Forelimb muscle (tissue), 1 donor: ENCODE data around the gene PSME3IP1. TPM values are rescaled to one million over a fixed set of nuclear protein-coding genes. Genes with fewer than 3 reads are reported as not detected.

Experiments
- DNase-seq: peaks from one replicate; pipeline ENCODE4 v3.0.0-alpha.2; 2013; ENCODE audit warnings: low read depth
- polyA plus RNA-seq: library from polyadenylated mRNA; unstranded; fragments of 120-200 nt; gene quantifications from one replicate; pipeline ENCODE4 v1.2.1, GENCODE V29; 2013; ENCODE audit not compliant: insufficient read length

Gene PSME3IP1
- polyA plus RNA-seq, 1 donor, result 56.1 TPM

DNA sequence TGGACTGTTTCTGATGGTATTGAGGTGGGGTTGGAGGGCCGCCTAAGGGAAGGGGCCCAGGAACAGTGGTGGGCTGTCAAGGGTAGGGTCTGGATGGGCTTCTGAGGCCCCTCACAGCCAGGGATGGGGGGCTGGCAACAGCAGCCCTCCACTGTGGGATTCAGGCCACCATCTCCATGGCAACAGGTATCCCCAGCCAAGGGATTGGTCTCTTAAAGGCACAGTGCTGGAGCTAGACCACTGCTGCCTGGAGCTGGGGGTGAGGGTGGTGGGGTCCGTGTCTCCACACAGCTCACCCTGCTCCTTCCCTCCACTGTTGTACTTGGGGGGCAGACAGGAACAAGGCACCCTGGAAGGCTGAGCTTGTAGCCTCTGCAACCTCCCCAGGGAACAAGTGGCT lies 41.8 kb downstream of the PSME3IP1 start:
- DNase-seq, result no peak

DNA sequence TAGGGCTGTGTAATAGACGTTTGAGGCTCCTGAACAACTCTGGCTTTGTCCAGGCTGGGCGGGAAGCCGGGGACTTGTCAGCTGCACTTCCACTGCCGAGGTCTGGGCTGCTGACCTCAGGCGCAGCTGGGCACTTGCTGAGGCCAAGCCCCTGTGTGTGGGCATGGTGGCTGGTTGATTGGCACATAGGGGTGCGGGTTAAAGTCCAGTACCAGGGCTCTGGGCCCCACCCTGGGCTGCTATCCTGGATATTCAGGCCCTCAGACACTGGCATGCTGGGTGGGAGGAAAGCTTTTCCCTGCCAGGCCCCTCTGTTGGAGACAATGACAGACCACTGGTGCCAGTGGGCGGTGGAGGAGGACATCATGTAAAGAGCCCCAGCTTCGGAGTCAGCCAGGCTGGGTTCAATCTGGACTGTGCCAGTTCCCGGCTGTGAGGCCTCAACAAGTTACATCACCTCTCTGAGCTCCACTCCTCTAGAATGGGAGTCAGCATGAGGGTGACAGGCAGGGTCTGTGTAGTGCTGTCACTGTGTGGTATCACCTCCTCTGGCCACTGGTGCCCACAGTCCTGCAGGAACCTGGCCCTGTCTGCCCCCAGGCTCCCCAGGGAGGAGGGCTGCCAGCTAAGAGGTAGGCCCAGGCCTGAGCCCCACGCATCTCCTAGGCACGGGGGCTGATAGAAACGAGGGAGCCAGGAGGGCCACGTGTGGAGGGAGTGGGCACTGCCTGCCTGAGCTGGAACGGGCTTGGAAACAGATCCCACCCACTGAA lies 42.5 kb downstream of the PSME3IP1 start:
- DNase-seq, result no peak

DNA sequence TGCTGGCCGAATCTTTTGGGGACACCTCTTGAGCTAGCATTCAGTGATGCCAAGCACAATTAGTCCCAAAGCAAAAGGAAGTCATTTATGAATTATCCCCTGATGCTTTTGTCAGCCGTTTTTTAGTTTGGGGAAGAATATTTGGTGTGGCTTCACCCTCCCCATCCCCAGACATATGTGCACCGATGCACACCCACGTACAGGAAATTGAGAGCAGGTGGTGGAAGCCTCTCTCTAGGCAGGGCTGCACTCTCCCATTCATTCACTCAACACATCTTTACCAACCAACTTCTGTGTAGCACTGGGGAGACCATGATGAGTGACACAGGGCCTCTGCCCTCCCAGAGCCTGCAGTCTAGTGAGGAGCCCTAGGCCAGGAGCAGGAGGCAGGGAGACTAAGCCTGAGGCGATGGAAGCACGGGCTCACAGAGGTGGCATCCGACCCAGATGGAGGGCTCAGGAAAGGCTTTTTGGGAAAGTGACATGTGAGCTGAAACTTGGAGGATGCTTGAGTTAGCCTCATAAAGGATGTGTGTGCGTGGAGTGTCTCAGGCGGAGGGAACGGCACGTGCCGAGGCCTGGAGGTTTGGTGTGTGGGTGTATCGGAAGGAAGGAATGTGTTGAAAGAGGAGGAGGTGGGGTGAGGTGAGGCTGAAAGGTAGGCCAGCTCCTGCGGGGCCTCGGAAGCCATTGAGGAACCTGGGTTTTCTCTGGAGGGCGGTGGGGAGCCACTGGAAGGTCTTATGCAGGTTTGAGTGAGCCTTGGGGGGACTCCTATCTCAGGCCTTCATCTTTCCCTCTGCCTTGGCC lies 43.8 kb downstream of the PSME3IP1 start:
- no peak for DNase-seq

DNA sequence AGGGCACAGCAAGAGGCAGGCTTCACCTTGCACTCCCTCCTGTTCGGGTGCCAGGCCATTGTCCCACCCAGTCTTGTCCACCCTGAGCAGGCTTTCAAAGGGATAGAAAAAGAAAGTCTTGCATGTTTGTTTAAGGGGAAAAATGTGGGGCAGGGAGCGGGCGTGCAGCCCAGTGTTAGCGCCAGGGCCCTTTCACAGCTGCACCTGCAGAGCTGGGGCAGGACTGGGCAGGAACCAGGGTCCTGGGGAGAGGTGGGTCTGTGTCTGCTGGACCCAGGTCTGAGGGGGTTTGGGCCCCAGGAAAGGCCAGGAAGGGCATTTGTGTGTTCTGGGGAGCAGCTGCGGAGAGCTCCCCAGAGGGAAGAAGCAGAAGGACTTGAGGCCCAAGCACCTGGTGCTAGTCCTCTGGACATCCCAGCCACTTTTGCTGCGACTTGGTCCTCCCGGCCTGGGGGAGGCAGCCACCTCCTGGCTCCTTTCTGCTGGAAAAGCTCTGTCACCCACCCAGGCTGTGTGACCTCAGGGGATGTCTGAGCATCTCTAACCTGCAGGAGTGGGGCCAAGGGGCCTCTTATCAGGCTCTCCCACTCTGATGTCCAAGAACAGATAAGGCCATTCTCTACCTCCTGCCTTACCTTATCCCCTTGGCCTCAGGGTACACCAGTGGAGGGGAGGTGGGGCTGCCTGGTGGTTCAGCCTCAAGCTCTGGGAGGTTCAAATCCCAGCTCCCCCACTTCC lies 44.7 kb downstream of the PSME3IP1 start:
- no peak for DNase-seq

DNA sequence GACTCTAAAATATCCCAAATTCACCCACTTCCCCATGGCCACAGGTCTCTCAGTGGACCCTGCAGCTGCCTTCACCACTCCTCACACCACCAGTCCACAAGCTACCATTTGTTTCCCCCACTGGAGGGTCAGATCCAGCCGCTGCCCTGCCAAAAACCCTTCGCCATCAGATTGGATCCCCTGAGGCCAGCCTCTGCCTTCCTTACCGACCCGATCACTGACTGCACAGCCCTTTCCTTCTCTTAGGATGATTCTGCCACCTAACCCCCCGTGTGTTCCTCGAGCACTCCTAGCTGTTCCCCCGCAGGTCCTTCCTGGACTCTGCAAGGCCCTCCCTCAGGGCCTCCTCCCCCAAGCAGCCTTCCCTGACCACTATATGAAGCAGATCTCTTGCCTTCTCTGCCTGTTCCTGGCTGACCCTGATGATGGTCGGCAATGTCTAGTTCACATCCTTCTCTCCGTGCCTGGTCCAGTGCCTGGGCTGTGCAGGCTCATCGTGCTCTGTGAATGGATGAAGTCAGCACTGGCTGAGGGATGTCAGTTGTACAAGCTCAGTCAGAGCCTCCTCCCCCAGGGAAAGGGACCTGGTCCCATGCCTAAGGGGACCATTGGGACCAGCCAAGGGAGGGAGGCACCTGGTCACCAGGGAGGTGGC lies 47.4 kb downstream of the PSME3IP1 start:
- no peak for DNase-seq

DNA sequence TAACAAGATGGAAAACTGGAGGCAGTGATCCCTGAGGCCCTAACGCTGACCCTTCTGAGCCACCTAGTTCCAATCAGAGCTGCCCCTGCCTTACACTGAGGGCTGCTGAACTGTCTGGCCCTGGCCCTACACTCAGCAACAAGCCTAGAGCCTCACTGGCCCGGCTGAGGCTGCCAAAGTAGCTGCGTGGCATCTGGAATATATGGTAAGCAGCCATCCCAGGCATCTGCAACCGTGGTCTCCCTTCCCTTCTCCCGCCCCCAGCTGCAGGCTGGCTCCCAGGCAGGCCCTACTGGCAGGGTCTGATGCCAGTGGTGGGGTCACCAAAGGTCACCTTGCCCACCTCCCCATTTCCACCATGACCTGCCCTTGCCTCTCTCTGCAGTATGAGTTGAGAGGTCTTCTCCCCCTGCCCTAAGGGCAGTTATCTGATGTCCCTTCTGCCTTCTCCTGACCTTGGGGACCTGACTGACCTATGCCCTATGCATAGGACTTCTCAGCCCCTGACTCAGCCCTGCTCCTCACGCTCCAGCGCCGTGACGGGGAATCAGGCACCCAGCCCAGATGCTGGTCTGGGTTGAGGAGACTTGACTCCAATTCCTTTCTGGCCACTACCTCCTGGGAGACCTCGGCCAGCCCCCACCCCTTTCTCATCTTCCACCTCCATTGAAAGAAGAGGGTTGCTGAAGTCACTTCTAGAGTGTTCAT lies 48.1 kb downstream of the PSME3IP1 start:
- DNase-seq, result no peak

DNA sequence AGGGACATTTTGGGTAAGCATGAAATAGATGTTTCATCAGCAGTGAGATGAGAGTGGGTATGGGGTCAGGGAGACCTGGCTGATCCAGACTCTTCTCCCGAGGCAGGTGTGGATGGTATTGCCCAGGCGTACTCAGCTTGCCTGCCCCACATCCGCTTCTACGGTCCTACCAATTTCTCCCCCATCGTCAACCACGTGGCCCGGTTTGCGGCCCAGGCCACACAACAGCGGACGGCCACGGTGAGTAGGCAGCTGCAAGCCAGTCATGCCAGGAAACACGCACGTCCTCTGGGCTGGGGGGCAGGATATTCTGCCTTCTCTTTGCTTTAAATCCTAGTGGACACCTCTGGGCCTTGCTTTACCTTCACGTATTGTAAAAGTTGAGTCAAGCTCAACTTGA lies 48.8 kb downstream of the PSME3IP1 start:
- no peak for DNase-seq

DNA sequence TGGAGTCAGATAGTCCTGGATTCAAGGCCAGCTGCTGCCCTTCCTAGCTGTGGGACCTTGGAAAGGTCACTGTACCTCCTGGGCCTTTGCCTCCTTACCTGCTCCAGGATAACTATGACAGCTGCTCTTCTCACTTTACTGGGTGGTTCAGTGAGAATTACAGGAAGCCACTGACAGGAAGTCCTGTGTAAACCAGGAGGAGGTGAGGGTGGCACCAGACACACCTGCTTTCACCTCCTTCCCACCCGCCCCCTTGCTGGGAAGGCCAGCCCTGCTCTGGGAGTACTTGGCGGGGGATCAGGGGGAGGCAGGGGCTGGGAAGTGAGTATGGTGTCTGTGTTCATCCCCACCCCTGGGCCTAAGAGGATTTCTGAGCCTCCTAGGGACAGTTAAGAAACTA lies 50.9 kb downstream of the PSME3IP1 start:
- DNase-seq, result no peak

DNA sequence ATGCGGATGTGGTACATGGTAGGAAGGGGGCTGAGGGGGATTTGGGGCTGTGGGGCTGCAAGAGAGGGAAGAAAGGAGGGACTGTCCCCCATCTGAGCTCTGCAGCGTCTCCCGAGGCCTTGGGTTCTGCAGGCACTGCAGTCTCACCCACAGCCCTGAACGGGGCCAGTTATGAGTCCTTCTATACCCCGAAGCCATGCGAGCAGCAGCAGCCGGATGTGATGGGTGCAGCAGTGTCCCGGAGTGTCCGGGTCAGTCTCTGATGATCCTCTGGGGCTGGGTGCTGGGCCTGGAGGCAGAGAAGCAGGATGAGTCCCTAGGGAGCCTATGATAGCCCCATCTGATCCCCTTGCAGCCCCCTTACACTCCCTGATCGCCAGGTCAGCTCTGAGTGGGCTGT lies 52.0 kb downstream of the PSME3IP1 start:
- DNase-seq, result no peak

DNA sequence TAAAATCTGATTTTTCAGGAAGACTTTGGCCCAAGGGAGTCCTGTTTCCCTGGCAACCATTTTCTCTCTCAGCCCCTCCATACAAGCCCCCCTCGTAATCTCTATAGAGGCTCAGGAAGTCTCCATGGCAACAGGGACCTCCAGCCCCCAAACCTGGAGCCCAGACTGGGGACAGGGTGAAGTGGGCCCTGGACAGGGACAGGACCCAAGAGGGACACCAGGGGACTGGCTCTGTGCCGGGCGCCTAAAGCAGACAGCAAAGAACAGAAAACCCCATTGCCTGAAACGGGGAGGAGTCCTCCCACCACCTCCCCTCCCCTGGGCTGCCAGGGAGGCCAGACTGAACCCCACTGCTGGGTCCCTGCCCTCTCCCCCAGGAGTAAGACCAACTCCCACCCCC lies 52.8 kb downstream of the PSME3IP1 start:
- no peak for DNase-seq

DNA sequence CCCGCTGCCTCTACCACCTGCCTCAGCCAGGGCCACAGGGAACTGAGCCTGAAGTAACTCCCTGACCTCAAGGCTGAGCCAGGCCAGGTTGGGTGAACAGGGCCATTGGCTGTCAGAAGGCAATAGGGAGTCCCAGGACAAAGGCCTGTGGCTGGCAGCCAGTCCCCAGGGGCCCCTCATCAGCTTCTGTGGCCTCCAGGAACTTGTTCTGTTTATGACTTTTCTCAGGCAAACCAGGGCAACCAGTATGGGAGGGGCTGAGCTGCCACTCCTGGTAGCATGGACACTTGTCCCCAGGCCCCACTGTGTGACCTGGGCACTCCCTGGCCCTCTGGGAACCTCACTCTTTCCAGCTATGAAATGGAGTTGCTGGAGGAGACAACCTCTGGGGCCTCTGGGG lies 53.4 kb downstream of the PSME3IP1 start:
- no peak for DNase-seq

DNA sequence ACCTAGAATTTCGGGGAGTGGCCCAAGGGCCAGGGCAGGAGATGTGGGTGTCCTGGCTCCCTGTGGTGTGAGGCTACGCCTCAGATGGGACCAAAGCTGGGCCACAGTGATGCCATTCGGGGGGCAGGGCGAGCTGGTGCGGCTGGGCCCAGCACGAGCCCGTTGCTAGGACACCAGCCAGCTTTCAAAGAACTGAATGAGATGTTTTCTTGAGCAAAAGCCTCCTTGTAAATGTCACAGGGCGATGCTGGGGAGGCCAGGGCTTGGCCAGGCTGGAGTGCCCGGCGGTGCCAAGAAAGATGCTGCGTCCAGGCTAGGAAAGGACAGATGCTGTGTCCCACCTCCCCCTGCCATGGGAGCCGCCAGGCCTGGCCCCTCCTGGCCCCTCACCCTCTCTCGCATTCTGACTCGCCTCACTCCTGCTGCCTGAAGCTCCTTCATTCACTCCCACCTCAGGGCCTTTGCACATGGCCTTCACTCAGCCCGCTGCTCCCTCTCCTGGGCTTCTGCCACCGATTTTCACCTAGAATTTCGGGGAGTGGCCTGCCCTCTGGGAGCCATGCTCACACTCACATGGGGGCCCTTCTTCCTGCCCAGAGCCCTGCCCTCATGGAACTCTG lies 54.4 kb downstream of the PSME3IP1 start:
- no peak for DNase-seq

DNA sequence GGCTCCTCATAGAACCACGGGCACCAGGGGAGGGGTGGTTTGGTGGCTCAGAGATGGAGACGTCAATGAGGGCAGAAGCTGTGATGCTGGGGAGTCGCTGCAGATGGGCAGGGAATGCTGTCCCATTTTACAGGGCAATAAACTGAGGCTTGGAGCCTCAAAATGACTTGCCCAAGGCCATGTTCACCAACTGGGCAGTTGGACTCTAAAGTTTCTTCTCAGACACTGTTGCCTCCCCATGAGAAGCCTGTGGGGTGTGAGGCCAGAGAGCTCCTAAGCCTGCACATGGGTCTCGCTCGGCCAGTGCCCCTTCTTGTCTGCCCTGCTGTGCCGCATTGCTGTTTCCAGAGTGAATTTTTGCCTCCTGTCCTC lies 54.9 kb downstream of the PSME3IP1 start:
- no peak for DNase-seq

DNA sequence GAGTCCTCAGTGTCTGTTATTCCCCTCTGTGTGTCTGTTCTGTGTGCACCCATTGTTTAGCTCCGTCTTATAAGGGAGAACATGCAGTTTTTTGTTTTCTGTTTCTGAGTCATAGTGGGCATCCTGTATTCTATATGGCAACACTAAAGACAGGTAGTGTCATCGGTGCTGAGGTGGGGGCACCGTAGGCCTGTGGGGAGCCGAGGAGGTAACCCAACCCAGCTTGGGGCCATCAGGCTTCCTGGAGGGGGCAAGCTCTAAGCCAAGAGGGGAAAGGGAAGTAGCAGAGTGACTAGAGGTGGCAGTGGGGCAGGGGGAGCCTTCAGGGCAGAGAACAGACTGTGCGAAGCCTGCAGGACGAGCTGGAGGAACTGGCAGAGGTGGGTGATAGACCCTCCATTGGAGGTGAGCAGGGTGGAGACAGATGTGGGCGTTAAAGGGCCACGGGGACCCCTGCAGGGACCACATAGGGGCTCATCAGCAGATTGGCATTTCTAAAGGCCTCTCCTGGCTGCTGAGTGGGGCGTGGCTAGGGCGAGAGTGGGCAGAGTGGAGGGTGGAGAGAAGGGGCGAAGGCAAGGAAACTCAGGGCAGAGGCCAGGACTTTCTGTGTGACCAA lies 57.0 kb downstream of the PSME3IP1 start:
- no peak for DNase-seq

DNA sequence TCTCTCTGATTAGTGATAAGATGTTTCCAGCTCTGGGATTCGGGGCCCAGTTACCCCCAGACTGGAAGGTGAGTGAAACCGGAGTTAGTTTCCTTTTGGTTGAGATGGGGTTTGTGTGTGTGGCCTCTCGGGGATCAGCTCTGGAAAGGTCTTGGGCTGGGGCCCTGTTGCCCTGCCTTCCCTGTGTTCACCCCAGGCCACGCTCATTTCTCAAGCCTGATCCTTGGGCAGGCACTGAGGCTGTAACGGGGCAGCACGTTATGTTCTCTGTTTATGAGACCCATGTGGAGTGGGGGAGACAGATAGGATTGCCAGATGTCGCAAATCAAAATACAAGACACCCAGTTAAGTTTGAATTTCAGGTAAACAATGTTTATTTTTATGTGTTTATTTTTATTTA lies 58.0 kb downstream of the PSME3IP1 start:
- DNase-seq, result no peak

DNA sequence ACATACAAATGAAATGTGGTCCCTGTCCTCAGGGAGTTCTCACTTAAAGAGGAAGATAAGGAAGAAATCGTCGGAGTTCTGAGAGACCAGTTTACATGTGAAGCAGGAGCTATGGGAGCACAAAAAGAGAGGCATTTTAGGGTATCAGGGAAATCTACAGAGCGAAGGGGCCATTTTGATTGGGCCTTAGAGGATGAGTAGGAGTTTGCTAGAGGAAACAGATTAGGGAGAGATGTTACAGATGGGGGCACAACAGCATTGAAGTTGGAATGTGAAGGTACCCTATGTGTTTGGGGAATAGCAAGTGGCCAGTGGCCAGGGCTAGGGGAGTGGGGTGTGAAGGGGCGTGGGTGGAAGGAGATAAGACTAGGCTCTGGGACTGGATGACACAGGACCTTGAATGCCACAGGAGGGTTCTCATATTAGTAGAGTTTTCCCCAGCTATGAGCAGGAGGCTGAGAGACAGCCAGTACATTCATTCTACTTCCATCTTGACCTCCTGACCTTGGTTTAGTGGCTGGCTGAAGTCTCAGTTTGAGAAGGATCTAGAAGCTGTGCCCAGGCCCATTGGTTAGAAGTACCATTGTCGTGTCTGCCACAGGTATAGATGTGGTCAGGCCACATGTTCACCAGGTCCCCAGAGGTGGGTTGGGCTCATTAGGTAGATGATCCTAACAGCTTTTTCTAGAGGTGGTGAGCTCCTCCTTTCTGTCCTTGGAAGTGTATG lies 58.6 kb downstream of the PSME3IP1 start:
- no peak for DNase-seq

DNA sequence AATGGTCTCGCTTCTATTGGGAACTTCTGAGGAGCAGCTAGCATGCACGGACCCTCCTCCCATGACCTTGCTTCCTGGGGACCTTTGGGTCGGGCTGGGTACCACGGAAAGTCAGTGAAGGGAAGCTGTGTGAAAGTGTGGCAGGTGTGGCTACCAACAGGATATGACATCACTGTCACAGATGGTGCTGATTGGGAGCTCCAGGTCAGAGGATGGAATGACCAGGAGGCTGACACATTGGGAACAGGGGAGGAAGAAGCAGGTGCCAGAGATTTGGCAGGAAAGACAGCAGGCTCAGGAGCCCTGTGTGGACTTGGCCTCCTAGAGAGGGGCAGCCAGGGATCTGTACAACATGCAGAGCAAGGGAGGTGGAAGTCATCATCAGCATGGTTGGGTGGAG lies 59.4 kb downstream of the PSME3IP1 start:
- no peak for DNase-seq

DNA sequence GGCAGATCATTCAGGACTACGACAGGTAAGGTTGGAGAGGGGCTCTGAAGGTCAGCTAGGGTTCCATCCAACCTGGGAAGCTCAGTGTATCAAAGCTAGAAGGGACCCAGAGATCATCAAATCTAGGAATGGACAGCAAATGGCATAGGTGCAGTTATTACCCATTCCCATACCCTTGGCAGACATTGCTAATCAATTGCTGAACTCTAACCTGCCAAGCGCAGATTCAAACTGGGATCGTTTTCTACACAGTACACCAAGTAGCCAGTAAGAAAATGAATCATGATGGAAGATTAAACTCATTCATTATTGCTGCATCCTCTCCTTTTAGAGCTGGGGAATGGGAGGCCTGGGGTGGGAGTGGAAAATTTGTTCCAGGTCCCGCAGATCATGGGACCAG lies 59.9 kb downstream of the PSME3IP1 start:
- DNase-seq, result no peak

DNA sequence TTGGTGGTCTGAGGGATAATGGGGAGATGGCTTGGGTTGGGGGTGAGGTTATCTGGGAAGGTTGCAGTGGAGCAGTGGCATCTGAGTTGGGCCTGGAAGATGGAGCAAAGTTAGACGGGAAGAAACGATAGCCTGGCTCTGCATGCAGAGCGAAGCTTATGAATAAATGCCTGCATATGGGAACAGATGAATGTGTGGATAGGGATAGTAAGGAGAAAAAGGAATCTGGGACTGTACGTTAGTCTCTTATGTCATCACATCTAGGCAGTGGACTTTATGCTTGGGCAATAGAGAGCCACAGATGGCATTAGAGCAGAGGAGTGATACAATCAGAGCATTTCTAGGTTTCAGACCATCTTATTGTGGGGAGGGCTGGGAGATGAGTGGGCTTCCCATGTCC lies 60.5 kb downstream of the PSME3IP1 start:
- no peak for DNase-seq
